CD14-positive monocyte (primary cell): Measurements from ENCODE around the gene OR5P2. TPM values are rescaled to one million over a fixed set of nuclear protein-coding genes. Genes with fewer than 3 reads are reported as not detected.

Source experiments
- DNase-seq, 3 donors: peaks; one replicate each; pipeline ENCODE4 v3.0.0-alpha.2; 2011 to 2022
- H2AFZ ChIP-seq: 2 replicates; pipeline ENCODE4 v1.6.0; 2012; ENCODE audit warnings: mild to moderate bottlenecking, low read depth, low read length, inconsistent platforms; ENCODE audit not compliant: insufficient read depth, poor library complexity, severe bottlenecking
- H3K27ac ChIP-seq, 2 donors: 1 replicate in 1 of 2; 2 replicates in 1 of 2; pipeline ENCODE4 v1.5.1; 2012 to 2013; ENCODE audit warnings: low read length in 2 of 2, control low read depth in 1 of 2, inconsistent platforms in 1 of 2, low read depth in 1 of 2, mild to moderate bottlenecking in 1 of 2
- H3K27me3 ChIP-seq, 2 donors: one replicate each; pipeline versions ENCODE4 v1.6.0 to v1.6.1; 2011 to 2013; ENCODE audit warnings: low read length in 2 of 2; ENCODE audit not compliant: control insufficient read depth in 2 of 2, insufficient read depth in 2 of 2
- H3K36me3 ChIP-seq, 2 donors: replicated peaks in 1 of 2; 1 replicate in 1 of 2; 2 replicates in 1 of 2; pipeline versions ENCODE4 v1.5.1 to v1.6.1; 2012 to 2013; ENCODE audit warnings: low read length in 2 of 2, control low read depth in 1 of 2, inconsistent platforms in 1 of 2, mild to moderate bottlenecking in 1 of 2; ENCODE audit not compliant: insufficient read depth in 2 of 2, control insufficient read depth in 1 of 2
- H3K4me1 ChIP-seq, 2 donors: 1 replicate in 1 of 2; 2 replicates in 1 of 2; pipeline versions ENCODE4 v1.5.1 to v1.6.1; 2012 to 2013; ENCODE audit warnings: low read length in 2 of 2, control low read depth in 1 of 2, inconsistent platforms in 1 of 2, mild to moderate bottlenecking in 1 of 2, moderate library complexity in 1 of 2; ENCODE audit not compliant: insufficient read depth in 2 of 2, control insufficient read depth in 1 of 2
- H3K4me2 ChIP-seq: replicated peaks from 2 replicates; pipeline ENCODE3; 2012; ENCODE audit warnings: low read length, moderate library complexity, mild to moderate bottlenecking; ENCODE audit not compliant: poor library complexity, severe bottlenecking; ENCODE audit errors: extremely low read depth
- H3K4me3 ChIP-seq, 3 experiments: fragments of 200-600 bp in 1 of 3; sonication (generic) in 1 of 3; replicated peaks in 1 of 3; 1 replicate in 2 of 3; 2 replicates in 1 of 3; pipeline ENCODE4 v1.5.1; 2011 to 2013; ENCODE audit warnings: low read length in 3 of 3, mild to moderate bottlenecking in 3 of 3, control low read depth in 2 of 3, low read depth in 2 of 3, inconsistent platforms in 1 of 3, moderate library complexity in 1 of 3
- H3K79me2 ChIP-seq: 2 replicates; pipeline ENCODE4 v1.6.0; 2012; ENCODE audit warnings: mild to moderate bottlenecking, control low read depth, inconsistent platforms, low read length, moderate library complexity; ENCODE audit not compliant: insufficient read depth
- H3K9ac ChIP-seq: 2 replicates; pipeline ENCODE4 v1.6.0; 2017; ENCODE audit warnings: low read length, mild to moderate bottlenecking; ENCODE audit not compliant: insufficient read depth, poor library complexity, severe bottlenecking
- H3K9me3 ChIP-seq, 2 donors: replicated peaks in 1 of 2; 1 replicate in 1 of 2; 2 replicates in 1 of 2; pipeline versions ENCODE4 v1.5.1 to v1.6.1; 2012 to 2013; ENCODE audit warnings: low read length in 2 of 2, control low read depth in 1 of 2; ENCODE audit not compliant: control insufficient read depth in 1 of 2, insufficient read depth in 1 of 2
- H4K20me1 ChIP-seq: 2 replicates; pipeline ENCODE4 v1.6.0; 2012; ENCODE audit warnings: mild to moderate bottlenecking, low read length, control low read depth, moderate library complexity; ENCODE audit not compliant: insufficient read depth
- H3K27ac Mint-ChIP-seq, 7 donors: one replicate each; pipeline ENCODE4 v1.8.0; 2020; ENCODE audit warnings: mild to moderate bottlenecking in 7 of 7, mixed read lengths in 7 of 7, moderate library complexity in 6 of 7, inconsistent platforms in 2 of 7
- H3K27me3 Mint-ChIP-seq, 3 donors: one replicate each; pipeline ENCODE4 v1.8.0; 2021 to 2022; ENCODE audit warnings: low read depth in 3 of 3, mild to moderate bottlenecking in 3 of 3, mixed read lengths in 3 of 3, moderate library complexity in 3 of 3, inconsistent platforms in 1 of 3
- H3K36me3 Mint-ChIP-seq, 2 donors: one replicate each; pipeline ENCODE4 v1.8.0; 2020; ENCODE audit warnings: mixed read lengths in 2 of 2, inconsistent platforms in 1 of 2, mild to moderate bottlenecking in 1 of 2
- H3K4me1 Mint-ChIP-seq: one replicate; pipeline ENCODE4 v1.8.0; 2020; ENCODE audit warnings: mild to moderate bottlenecking, mixed read lengths
- H3K4me3 Mint-ChIP-seq, 2 donors: one replicate each; pipeline ENCODE4 v1.8.0; 2020; ENCODE audit warnings: mild to moderate bottlenecking in 2 of 2, mixed read lengths in 2 of 2, moderate library complexity in 1 of 2
- H3K9me3 Mint-ChIP-seq, 7 donors: one replicate each; pipeline ENCODE4 v1.8.0; 2020 to 2022; ENCODE audit warnings: mixed read lengths in 7 of 7, mild to moderate bottlenecking in 6 of 7, moderate library complexity in 6 of 7, inconsistent platforms in 2 of 7
- WGBS: methylation state at CpG from one replicate; pipeline ENCODE4 v1.1.5; 2013; ENCODE audit warnings: missing lambda C conversion rate; ENCODE audit not compliant: insufficient coverage; 5-methylcytosine and 5-hydroxymethylcytosine counted together
- intact Hi-C, 2 donors: fragments of 100-400 bp; cut with micrococcal nuclease; formaldehyde crosslinking; loops; one replicate each; pipeline versions ENCODE4 v1.15.0 to v1.15.1; 2023
- polyA plus RNA-seq, 3 donors: library from polyadenylated mRNA; depleted of rRNA in 1 of 3; unstranded in 2 of 3; stranded (reverse) in 1 of 3; fragments of 300-500 nt in 2 of 3; fragments of >200 nt in 1 of 3; fragmentation: Illumina TruSeq in 2 of 3; gene quantifications; 1 replicate in 2 of 3; 2 replicates in 1 of 3; pipeline ENCODE4 v1.2.3, GENCODE V29; 2012 to 2021
- TF ChIP-seq, protein P1 (sequence below): fragments of 200-600 bp; IDR thresholded peaks from one replicate; pipeline ENCODE4 v1.8.0; 2022; ENCODE audit warnings: antibody characterized with exemption, mild to moderate bottlenecking

Gene OR5P2
- polyA plus RNA-seq, 3 donors = not detected

- TF ChIP-seq, protein P1, sequence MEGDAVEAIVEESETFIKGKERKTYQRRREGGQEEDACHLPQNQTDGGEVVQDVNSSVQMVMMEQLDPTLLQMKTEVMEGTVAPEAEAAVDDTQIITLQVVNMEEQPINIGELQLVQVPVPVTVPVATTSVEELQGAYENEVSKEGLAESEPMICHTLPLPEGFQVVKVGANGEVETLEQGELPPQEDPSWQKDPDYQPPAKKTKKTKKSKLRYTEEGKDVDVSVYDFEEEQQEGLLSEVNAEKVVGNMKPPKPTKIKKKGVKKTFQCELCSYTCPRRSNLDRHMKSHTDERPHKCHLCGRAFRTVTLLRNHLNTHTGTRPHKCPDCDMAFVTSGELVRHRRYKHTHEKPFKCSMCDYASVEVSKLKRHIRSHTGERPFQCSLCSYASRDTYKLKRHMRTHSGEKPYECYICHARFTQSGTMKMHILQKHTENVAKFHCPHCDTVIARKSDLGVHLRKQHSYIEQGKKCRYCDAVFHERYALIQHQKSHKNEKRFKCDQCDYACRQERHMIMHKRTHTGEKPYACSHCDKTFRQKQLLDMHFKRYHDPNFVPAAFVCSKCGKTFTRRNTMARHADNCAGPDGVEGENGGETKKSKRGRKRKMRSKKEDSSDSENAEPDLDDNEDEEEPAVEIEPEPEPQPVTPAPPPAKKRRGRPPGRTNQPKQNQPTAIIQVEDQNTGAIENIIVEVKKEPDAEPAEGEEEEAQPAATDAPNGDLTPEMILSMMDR = no peak
- no peaks in the 10 kb centered on the region for H3K36me3 Mint-ChIP-seq
These were observed 37.7 kb downstream of the OR5P2 start for GRCh38 chr11:7759010-7759409.

DNA sequence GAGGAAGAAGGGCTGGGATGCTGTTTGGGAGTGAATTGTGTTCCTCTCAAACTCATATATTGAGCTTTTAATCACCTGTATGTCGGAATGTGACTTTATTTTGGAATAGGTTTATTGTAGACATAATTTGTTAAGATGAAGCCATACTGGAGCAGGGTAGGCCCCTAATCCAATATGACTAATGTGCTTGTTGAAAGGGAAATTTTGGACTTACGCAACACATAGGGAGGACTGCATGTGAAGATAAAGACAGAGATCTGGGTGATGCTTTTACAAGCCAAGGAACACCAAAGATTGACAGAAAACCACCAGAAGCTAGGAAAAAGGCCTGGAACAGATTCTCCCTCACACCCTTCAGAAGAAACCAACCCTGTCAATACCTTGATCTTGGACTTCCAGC, 47.3 kb downstream of the OR5P2 start:
- TF ChIP-seq, protein P1 = no peak
- Histone ChIP-seq H3K36me3 (no peaks in the 10 kb centered on the region), H3K9ac (no peak overlapping the region), H3K4me3 (no peak overlapping the region), H3K79me2 (no peaks in the 10 kb centered on the region), H3K9me3 (no peaks in the 10 kb centered on the region), H3K4me1 (no peaks in the 10 kb centered on the region), H3K4me2 (no peak overlapping the region), H3K27ac (no peak overlapping the region), H2AFZ (no peak overlapping the region), H4K20me1 (no peaks in the 10 kb centered on the region), H3K27me3 (no peaks in the 10 kb centered on the region)
- Mint-ChIP-seq H3K9me3 (peaks cover 0 to 6% (median 2%) of the 10 kb centered on the region in 7 donors), H3K36me3 (no peaks in the 10 kb centered on the region), H3K27me3 (no peaks in the 10 kb centered on the region), H3K4me3 (no peak overlapping the region), H3K27ac (no peak overlapping the region), H3K4me1 (no peaks in the 10 kb centered on the region)
- WGBS = no CpG with 5 or more reads among the region's 2 CpGs
- peak in 1 of 3 donors; percentile 9 for DNase-seq
- intact Hi-C loops = no loop called here

More at GRCh38 chr11:7759010-7759409, 37.7 kb downstream of the OR5P2 start:
- Histone ChIP-seq H3K9me3 (no peaks in the 10 kb centered on the region), H3K27me3 (no peaks in the 10 kb centered on the region), H3K4me1 (no peaks in the 10 kb centered on the region), H2AFZ (no peak overlapping the region), H3K79me2 (no peaks in the 10 kb centered on the region), H4K20me1 (no peaks in the 10 kb centered on the region), H3K36me3 (no peaks in the 10 kb centered on the region), H3K4me3 (no peak overlapping the region), H3K27ac (no peak overlapping the region), H3K4me2 (no peak overlapping the region), H3K9ac (no peak overlapping the region)
- Mint-ChIP-seq H3K9me3 (peaks cover 0 to 8% (median 5%) of the 10 kb centered on the region in 7 donors), H3K27ac (no peak overlapping the region), H3K27me3 (peaks cover 0 to 2% (median 0%) of the 10 kb centered on the region in 3 donors), H3K4me1 (no peaks in the 10 kb centered on the region), H3K4me3 (no peak overlapping the region)
- intact Hi-C loops = no loop called here
- DNase-seq = no peak
- WGBS = 49% methylated on average over 2 of the region's 2 CpGs

Other genes starting within 250 kb of the OR5P2 start
- gene CYB5R2, start 123.4 kb downstream of the OR5P2 start, polyA plus RNA-seq = 1 to 10 TPM in 2 of 3 donors, under 1 TPM in 1; 0.52 to 3.7 (median 1.4) TPM
- not detected for gene OVCH2, start 90.5 kb downstream of the OR5P2 start, polyA plus RNA-seq
- gene OR5P3, start 33.9 kb upstream of the OR5P2 start, polyA plus RNA-seq = not detected
- gene OR10A6, start 134.3 kb upstream of the OR5P2 start, polyA plus RNA-seq = not detected
- not detected for gene OR10A3, start 144.8 kb upstream of the OR5P2 start, polyA plus RNA-seq
- gene NLRP10, start 168.5 kb upstream of the OR5P2 start, polyA plus RNA-seq = not detected
- 100 to 1,000 TPM; 179 to 286 (median 243) TPM for gene EIF3F, start 190.4 kb upstream of the OR5P2 start, polyA plus RNA-seq